HCT116 (cell line): ENCODE results near the gene RABGEF1. TPM values are rescaled to one million over a fixed set of nuclear protein-coding genes. Genes with fewer than 3 reads are reported as not detected.

Experiments
- ATAC-seq: fragments of 200-7000 bp; cut with Tn5 transposase; 2 replicates; pipeline ENCODE4 v1.9.1; 2020; ENCODE audit warnings: mild to moderate bottlenecking, moderate library complexity
- BruUV-seq: library from RNA; stranded (reverse); fragments of 400-500 nt; replicated peaks from 2 replicates; lab custom pipeline; 2021; lab: Mats Ljungman, UMichigan
- CTCF ChIA-PET: fragments of 300-600 bp; sonication (Branson Sonifier 250); formaldehyde crosslinking; loops from one replicate; lab custom pipeline; 2021; ENCODE audit warnings: antibody characterized with exemption; lab: Charles Lee
- POLR2A ChIA-PET: fragments of 300-600, 350-600 bp; sonication (Branson Sonifier 250); formaldehyde crosslinking; loops from one replicate; lab custom pipeline; 2021; ENCODE audit warnings: antibody characterized with exemption; lab: Charles Lee
- RAD21 ChIA-PET, 2 experiments: fragments of 300-600 bp; sonication (Branson Sonifier 250); formaldehyde crosslinking; loops; one replicate each; lab custom pipeline; 2023; ENCODE audit warnings: low total read pairs in 2 of 2; ENCODE audit not compliant: uncharacterized antibody in 2 of 2, unreplicated experiment in 2 of 2, low non-redundant PET in 1 of 2; lab: Charles Lee
- DNase-seq: peaks from one replicate; pipeline ENCODE4 v3.0.0-alpha.2; 2010; ENCODE audit warnings: low read depth, low spot score
- H2AFZ ChIP-seq: fragments of 200-600 bp; shearing (Covaris generic), sonication (generic); 2 replicates; pipeline ENCODE4 v1.6.1; 2017; ENCODE audit warnings: low read depth, mixed run types, mixed read lengths, antibody characterized with exemption, low read length; ENCODE audit not compliant: poor library complexity, severe bottlenecking
- H3K27ac ChIP-seq: 2 replicates; pipeline ENCODE4 v1.5.1; 2012; ENCODE audit warnings: low read depth, low read length
- H3K27me3 ChIP-seq: fragments of 200-600 bp; sonication (generic); 2 replicates; pipeline ENCODE4 v1.6.1; 2016; ENCODE audit warnings: mixed run types, low read length, mixed read lengths; ENCODE audit not compliant: insufficient read depth
- H3K36me3 ChIP-seq, 2 experiments: fragments of 200-500 bp in 1 of 2; fragments of 200-600 bp in 1 of 2; sonication (Bioruptor generic) in 1 of 2; sonication (generic) in 1 of 2; 2 replicates each; pipeline versions ENCODE4 v1.5.1 to v1.6.1; 2014 to 2016; ENCODE audit warnings: low read length in 2 of 2, inconsistent platforms in 1 of 2, mixed read lengths in 1 of 2, mixed run types in 1 of 2; ENCODE audit not compliant: insufficient read depth in 2 of 2, control insufficient read depth in 1 of 2
- H3K4me1 ChIP-seq, 2 experiments: fragments of 200-600 bp in 1 of 2; sonication (generic) in 1 of 2; 2 replicates each; pipeline versions ENCODE4 v1.5.1 to v1.6.1; 2012 to 2017; ENCODE audit warnings: low read length in 2 of 2, inconsistent platforms in 1 of 2, mild to moderate bottlenecking in 1 of 2, mixed read lengths in 1 of 2, mixed run types in 1 of 2, moderate library complexity in 1 of 2; ENCODE audit not compliant: insufficient read depth in 2 of 2, control insufficient read depth in 1 of 2
- H3K4me2 ChIP-seq: fragments of 200-600 bp; sonication (generic); 2 replicates; pipeline ENCODE4 v1.6.1; 2017; ENCODE audit warnings: mixed run types, low read length, mixed read lengths
- H3K4me3 ChIP-seq, 2 experiments: fragments of 200-600 bp in 1 of 2; sonication (generic) in 1 of 2; replicated peaks in 1 of 2; 2 replicates each; pipeline ENCODE4 v1.5.1; 2011 to 2016; ENCODE audit warnings: low read length in 2 of 2, control low read depth in 1 of 2, low read depth in 1 of 2, mild to moderate bottlenecking in 1 of 2, mixed read lengths in 1 of 2, mixed run types in 1 of 2
- H3K79me2 ChIP-seq: fragments of 200-600 bp; sonication (generic); 2 replicates; pipeline ENCODE4 v1.6.1; 2017; ENCODE audit warnings: mild to moderate bottlenecking, mixed run types, low read length, moderate library complexity, mixed read lengths; ENCODE audit not compliant: insufficient read depth
- H3K9ac ChIP-seq: fragments of 200-600 bp; sonication (generic); 2 replicates; pipeline ENCODE4 v1.6.1; 2016; ENCODE audit warnings: low read length, mixed read lengths
- H3K9me2 ChIP-seq: fragments of 200-600 bp; sonication (generic), shearing (Covaris generic); 2 replicates; pipeline ENCODE4 v1.6.1; 2017; ENCODE audit warnings: mixed run types, mild to moderate bottlenecking, moderate library complexity; ENCODE audit not compliant: insufficient read depth
- H3K9me3 ChIP-seq, 2 experiments: fragments of 200-500 bp in 1 of 2; fragments of 200-600 bp in 1 of 2; sonication (Bioruptor generic) in 1 of 2; sonication (generic) in 1 of 2; 2 replicates each; pipeline ENCODE4 v1.6.1; 2014 to 2017; ENCODE audit warnings: low read length in 2 of 2, mixed read lengths in 2 of 2, inconsistent platforms in 1 of 2, low read depth in 1 of 2, mild to moderate bottlenecking in 1 of 2, mixed run types in 1 of 2, moderate library complexity in 1 of 2; ENCODE audit not compliant: control insufficient read depth in 1 of 2, insufficient read depth in 1 of 2
- H4K20me1 ChIP-seq: fragments of 200-600 bp; sonication (generic), shearing (Covaris generic); 2 replicates; pipeline ENCODE4 v1.6.1; 2017; ENCODE audit warnings: mixed run types, mild to moderate bottlenecking, moderate library complexity; ENCODE audit not compliant: insufficient read depth
- CEBPB ChIP-seq: IDR thresholded peaks from 2 replicates; pipeline ENCODE4 v1.6.1; 2012; ENCODE audit warnings: low read depth
- CTCF ChIP-seq, 3 experiments: fragments of 200-600 bp in 1 of 3; sonication (generic) in 1 of 3; IDR thresholded peaks in 2 of 3; conservative IDR thresholded peaks in 1 of 3; 2 replicates each; pipeline ENCODE4 v1.5.1; 2012 to 2017; ENCODE audit warnings: low read depth in 2 of 3, low read length in 2 of 3, antibody characterized with exemption in 1 of 3, borderline replicate concordance in 1 of 3, control low read depth in 1 of 3, mild to moderate bottlenecking in 1 of 3, mixed read lengths in 1 of 3, mixed run types in 1 of 3, moderate library complexity in 1 of 3; ENCODE audit not compliant: insufficient read depth in 1 of 3
- EZH2 ChIP-seq: fragments of 200-600 bp; sonication (generic); IDR thresholded peaks from 2 replicates; pipeline ENCODE4 v1.6.1; 2017; ENCODE audit warnings: antibody characterized with exemption, mixed run types
- FOSL1 ChIP-seq: IDR thresholded peaks from 2 replicates; pipeline ENCODE4 v1.6.1; 2012; ENCODE audit warnings: low read depth
- POLR2A ChIP-seq: IDR thresholded peaks from 2 replicates; pipeline ENCODE4 v1.7.0; 2011; ENCODE audit warnings: borderline replicate concordance; ENCODE audit not compliant: insufficient read depth, insufficient read length; ENCODE audit errors: extremely low read depth
- RAD21 ChIP-seq: IDR thresholded peaks from 2 replicates; pipeline ENCODE4 v1.6.1; 2012; ENCODE audit warnings: low read depth, mild to moderate bottlenecking
- REST ChIP-seq: IDR thresholded peaks from 2 replicates; pipeline ENCODE4 v1.6.1; 2012; ENCODE audit warnings: low read depth
- SP1 ChIP-seq: IDR thresholded peaks from 2 replicates; pipeline ENCODE4 v1.6.1; 2012; ENCODE audit warnings: low read depth
- TCF7L2 ChIP-seq: IDR thresholded peaks from 2 replicates; pipeline ENCODE4 v1.7.0; 2011; ENCODE audit warnings: borderline replicate concordance, inconsistent platforms; ENCODE audit not compliant: insufficient read depth, insufficient read length; ENCODE audit errors: extremely low read depth
- ZFX ChIP-seq: fragments of 450-650 bp; IDR thresholded peaks from 2 replicates; pipeline ENCODE4 v1.6.1; 2017
- intact Hi-C: fragments of 100-400 bp; cut with micrococcal nuclease; formaldehyde crosslinking; loops from 2 replicates; pipeline ENCODE4 v1.10.0; 2022
- total RNA-seq: library from RNA; stranded (reverse); gene quantifications from one replicate; pipeline ENCODE4 v1.2.1, GENCODE V29; 2021; ENCODE audit not compliant: unreplicated experiment

Gene RABGEF1
- total RNA-seq, 1 experiment from 2014 or later, result 22.9 TPM

GRCh38 chr7:66847879-66848790 lies 107.6 kb downstream of the RABGEF1 start:
- H3K79me2 ChIP-seq, result 0 out of 2 replicates have a peak, but pooled peaks cover 5% of the 10 kb centered on the region
- no peak for ATAC-seq
- intact Hi-C loops, result loop anchor here (10.0 kb wide), 1 partner anchor 193 kb away; no protein-coding TSS in a partner anchor
- RAD21 ChIA-PET, result no interaction called here
- CTCF ChIA-PET, result no interaction called here
- TF ChIP-seq EZH2 (no peak), RAD21 (no peak), FOSL1 (no peak), SP1 (no peak), REST (no peak), ZFX (no peak), CTCF (IDR thresholded peaks at IDR 0.05 in 2 of 3, conservative IDR thresholded peaks at IDR 0.05 in 1 of 3; ENCODE audit: borderline replicate concordance in 1 of 3, insufficient read depth in 1 of 3, low read depth in 2 of 3, low read length in 2 of 3) (no peak), POLR2A (no peak), CEBPB (no peak), TCF7L2 (no peak)
- H4K20me1 ChIP-seq, result no peaks in the 10 kb centered on the region
- H3K27me3 ChIP-seq, result no peaks in the 10 kb centered on the region
- peaks cover 4 to 19% of the 10 kb centered on the region in 2 experiments; a peak in 2 of 4 replicates for H3K4me1 ChIP-seq
- H3K9me2 ChIP-seq, result no peaks in the 10 kb centered on the region
- H3K27ac ChIP-seq, result no peak overlapping the region
- POLR2A ChIA-PET, result no interaction called here
- H3K4me3 ChIP-seq, result no peak overlapping the region
- no peaks in the 10 kb centered on the region for H3K9me3 ChIP-seq
- BruUV-seq, result no TSS peak
- no peak for DNase-seq
- no peaks in the 10 kb centered on the region for H3K36me3 ChIP-seq
- no peak overlapping the region for H2AFZ ChIP-seq
- H3K9ac ChIP-seq, result no peak overlapping the region
- H3K4me2 ChIP-seq, result no peak overlapping the region
